Nucleus accumbens (tissue), 56 donors: ENCODE data around the gene ELFN2.
A peak's percentile ranks its signal among the peaks of the same experiment; 100 is the strongest.

Source experiments
- DNase-seq, 56 donors: peaks; one replicate each; lab custom pipeline; 2025; lab: John Stamatoyannopoulos, UW

Gene ELFN2

DNA sequence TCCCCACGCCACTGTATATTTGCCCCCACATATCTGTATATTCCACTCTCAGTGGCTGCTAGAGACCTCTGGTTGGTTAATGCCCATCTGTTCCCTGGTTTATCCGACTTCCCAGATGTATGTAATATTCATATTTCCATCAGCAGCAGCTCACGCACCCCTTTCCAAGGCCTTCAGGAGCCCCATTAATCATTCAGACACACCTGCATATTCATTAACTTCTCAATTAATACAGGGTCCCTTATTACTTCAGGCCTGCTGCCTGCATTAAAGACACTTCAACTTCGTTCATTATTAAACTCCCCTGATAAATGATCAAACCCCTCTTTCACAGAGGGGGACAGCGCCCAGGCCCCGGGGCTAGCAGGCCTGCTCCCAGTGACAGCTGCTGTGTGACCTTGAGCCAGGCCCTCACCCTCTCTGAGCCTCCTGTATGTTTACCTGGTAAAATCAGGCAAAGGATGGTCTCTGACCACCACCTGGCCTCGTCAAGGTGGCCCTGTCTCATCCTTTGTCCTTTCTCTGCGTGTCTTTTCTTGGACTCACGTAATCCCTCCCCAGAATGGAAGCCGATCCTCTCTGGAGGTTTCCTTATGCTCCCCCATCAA is 34.5 kb downstream of the ELFN2 start:
- DNase-seq = no peak

DNA sequence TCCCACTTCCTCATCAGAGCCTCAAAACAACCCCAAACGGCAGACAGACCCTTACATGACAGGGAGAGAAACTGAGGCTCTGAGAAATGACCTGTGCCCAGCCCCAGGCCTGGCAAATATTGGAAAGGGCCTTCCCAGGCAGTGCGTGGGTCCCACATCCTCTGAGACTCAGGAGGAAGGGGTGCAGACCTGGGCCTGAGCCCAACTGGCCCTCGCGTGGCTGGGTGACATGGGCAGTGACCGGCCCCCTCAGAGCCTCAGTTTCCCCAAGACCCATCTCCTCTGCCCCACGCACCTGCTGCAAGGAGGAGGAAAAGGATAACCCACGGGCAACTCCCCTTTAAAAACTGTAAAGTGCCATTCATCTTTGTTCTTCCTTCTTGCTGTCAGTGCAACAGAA is 35.6 kb downstream of the ELFN2 start:
- no peak for DNase-seq

DNA sequence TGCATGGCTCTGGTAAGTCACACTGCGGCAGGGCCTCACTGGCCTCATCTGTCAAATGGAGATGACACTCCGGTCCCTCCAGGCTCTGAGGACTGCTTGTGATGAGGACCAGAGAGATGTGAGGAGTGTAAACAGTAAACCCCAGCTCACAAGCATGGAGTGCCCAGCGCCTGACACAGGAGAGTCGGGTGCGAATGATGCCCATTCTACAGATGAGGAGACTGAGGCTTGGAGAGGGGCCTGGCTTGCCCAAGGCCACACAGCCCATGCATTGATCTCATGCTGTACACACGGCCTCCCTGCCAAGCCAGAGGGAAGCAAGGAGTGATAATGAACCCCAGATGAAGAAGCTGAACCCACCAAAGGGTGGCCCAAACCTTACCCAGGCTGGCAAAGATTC is 37.2 kb downstream of the ELFN2 start:
- DNase-seq = no peak

DNA sequence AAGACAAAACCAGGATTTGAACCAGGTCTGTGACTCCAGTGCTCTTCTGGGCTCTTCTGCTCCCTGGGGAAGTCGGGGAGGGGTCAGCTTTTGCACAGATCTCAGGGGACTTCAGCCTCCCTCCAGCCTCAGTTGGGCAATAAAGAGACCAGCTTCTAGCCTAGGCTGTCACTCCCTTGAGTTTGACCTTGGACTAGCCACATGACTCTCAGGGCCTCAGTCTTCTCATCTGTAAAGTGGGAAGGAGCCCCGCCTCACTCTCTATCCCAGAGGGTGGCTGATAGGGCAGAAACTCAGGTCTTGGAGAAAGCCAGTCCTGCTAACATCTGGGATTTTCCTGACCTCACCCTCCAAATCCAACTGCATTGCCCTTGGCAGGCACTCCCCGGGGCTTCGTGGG is 38.7 kb downstream of the ELFN2 start:
- no peak for DNase-seq

DNA sequence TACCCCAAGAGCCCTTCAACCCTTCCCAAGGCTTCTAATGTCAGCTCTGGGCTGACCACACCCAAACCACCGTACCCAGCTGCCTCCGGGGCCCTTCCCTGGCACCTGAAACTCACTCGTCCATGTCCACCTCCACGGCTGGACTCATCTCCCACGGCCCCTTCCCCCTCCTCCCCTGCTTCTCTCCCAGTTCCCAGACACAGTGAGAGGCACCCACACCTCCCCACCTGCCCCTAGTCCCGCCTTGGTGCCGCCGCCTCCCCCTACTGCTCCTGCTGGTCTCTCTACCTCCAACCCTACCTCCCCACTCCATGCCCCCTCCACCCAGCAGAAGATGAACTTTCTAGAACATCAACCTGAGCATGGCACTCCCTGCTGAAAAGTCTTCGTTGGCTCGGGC is 39.5 kb downstream of the ELFN2 start:
- DNase-seq = no peak

DNA sequence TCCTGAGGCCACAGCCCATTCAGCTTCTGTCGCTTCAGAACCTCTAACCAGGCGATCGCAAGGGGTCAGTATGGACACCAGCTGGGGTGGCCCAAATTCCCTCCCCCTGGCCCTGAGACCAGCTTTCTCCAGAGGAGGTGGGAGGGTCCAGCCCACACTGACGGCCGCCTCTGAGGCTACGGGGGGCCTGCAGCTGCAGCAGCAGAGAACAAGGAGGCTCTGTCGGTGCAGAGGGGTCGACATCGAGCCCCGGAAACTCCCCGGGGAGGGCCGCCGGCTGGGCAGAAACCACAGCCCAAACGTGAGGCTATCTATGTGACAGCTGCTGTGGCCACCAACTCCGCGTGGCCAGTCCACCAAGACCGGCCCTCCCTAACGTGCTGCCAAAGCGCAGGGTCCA is 40.8 kb downstream of the ELFN2 start:
- peak in 6 of 56 donors; percentile 8 to 36 (median 22) for DNase-seq

DNA sequence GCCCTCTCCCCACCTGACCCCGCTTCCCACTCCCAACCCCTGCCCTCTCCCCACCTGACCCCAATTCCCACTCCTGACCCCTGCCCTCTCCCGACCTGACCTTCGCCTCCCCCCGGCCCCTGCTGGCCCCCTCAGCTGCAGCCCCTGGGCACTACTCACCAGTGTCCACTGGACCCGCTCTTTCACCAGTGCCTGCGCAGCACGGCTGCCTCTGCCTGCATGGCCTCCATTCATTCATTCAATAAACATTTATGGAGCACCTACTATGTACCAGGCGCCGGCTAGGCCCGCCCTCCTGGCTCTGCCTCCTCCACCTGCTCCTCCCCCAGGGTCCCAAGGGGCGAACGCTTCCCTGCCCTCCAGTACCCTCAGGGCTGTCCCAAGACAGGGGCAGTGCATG is 42.6 kb downstream of the ELFN2 start:
- no peak for DNase-seq

DNA sequence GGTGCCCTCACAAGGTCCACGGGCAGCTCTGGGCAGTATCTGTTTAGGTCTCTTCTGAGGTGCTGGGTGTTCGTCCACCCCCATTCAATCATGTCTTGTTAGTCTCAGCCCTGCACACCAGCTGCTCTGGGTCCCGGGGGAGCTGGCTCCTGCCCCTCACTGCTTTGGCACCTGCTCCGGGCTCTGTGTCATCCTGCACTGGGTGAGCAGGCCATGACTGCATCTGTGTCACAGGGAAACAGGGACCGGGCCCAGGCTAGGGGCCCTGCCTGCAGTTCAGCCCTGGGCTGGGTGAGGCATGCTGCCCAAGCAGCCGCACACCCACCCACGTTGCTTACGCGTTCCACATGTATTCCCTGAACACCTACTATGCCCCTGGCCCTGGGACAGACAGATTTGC is 43.9 kb downstream of the ELFN2 start:
- DNase-seq = no peak

DNA sequence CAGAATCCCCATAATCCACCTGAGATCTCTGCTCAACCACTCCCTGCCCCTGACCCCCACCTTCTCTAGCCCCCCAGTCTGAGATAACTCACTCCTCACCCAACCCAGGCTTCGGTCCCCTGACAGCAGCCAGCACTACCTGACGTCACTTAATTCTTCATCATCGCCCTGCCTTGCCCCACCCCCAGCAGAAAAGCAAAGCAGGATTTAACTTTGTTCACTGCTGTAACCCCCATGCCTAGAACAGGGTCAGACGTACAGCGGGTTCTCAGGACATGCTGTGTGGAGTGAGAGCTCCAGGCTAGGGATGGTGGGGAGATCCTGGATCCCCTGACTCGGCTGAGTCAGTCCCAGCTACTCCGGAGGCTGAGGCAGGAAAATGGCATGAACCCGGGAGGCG is 45.8 kb downstream of the ELFN2 start:
- DNase-seq = no peak

DNA sequence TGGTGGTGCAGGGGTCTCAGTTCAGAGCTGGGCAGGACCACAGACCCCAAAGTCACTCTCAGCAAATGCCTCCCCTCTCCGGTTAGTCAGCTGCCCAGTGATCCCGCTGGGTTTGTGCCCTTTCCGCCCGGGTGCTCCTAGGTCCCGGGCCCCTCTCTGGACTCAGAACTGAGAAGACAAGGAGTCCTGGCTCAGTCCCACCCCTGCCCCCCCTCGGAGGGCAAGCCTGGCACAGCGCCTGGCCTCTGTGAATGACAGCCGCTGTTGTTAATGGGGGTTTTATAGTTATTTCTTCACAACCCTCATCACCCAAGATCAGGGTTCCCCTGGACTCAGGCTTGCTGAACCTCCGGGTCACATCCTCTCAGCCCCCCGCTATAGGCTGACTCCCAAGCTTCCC is 47.6 kb downstream of the ELFN2 start:
- DNase-seq = peak in 3 of 56 donors; percentile 1 to 39 (median 6)

DNA sequence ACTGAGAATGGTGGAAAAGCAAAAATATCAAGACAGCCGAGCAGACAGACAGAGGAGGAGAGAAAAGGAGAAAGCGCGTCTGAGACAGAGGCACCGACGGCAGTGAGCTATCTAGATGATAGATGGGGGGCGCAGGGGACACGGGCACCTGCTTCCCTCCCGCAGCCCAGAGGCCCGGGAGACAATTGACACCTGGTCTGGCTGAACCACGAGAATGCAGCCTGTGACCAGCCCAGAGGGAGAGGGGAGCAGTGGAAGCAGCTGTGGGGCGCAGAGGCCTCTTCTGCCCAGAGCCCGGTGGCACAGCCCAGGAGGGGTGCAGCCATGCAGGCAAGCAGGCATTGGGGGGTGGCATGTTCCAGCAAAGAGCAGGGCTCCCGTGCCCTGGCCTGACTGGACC is 48.2 kb downstream of the ELFN2 start:
- DNase-seq = no peak

DNA sequence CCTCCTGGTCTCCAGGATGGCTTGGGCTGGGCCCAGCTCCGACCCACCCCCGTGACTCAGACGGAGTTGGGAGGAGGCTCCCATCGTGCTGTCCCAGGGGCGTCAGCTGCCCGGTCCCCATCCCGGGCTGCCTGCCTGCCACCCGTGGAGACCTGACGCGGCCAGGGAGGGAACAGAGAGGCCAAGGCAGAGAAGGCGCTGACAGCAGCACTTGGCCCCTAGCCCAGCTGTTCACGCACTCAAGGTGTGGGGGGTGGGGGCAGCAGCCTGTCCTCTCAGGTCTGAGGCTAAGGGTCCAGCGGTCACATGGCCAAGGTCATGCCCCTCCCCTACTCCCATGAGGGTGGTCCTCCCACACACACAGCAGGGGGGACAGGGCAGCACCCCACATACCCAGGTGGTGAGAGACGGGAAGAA is 48.6 kb downstream of the ELFN2 start:
- DNase-seq = no peak

DNA sequence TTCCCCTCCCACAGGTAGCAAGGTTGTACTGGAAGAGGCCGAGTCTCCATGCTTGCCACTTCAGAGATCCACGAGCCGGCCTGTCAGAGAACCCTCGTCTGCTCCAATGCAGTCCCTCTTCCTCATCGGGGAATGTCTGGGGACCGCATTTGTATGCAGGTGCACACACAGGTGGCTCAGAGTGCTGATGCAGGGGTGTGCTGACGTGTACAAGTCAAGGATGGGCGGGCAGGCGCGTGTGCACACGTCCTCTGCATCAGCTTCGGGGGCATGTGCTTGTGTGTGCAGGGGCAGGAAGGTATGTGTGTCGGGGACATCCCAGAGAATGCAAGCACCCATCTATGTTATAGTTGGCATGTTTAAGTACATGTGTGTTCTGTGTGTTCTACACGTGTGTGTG is 49.4 kb downstream of the ELFN2 start:
- DNase-seq = peak in 27 of 56 donors; percentile 10 to 74 (median 32)

DNA sequence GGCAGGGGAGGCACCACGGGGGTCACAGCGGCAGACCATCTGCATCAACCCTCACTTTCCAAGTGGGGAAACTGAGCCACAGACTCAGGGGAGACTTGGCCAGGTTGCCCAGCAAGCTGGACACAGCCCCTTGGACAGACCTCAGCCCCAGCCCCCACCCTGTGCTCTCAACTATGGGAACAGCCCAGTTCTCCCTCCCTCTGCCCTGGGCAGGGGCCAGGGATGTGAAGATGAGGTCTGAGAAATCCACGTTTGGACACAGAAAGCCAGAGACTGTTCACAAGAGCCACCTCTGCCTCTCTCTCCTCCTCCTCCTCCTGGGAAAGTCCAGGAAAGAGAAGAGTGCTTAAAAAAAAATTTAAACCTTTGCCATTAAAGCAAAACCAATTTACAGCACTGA is 50.1 kb downstream of the ELFN2 start:
- no peak for DNase-seq

DNA sequence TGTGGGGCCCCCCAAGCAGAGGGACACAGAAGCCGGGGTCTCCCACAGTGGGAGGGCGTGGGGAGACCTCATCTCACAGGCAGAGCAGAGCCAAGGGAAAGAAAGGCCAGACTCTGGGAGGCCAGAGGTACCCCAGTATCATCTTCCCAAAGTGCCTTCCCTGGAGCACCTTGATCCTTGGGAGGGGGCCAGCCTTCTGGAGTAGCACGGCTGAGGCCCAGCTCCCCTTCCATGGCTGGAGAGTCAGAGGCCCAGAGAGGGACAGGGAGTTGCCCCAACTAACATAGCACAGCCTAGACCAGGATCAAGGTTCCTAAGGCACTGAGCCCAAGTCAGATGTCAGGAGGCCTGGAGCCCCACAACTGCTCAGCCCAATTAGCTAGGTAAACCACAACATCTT is 50.6 kb downstream of the ELFN2 start:
- DNase-seq = no peak

DNA sequence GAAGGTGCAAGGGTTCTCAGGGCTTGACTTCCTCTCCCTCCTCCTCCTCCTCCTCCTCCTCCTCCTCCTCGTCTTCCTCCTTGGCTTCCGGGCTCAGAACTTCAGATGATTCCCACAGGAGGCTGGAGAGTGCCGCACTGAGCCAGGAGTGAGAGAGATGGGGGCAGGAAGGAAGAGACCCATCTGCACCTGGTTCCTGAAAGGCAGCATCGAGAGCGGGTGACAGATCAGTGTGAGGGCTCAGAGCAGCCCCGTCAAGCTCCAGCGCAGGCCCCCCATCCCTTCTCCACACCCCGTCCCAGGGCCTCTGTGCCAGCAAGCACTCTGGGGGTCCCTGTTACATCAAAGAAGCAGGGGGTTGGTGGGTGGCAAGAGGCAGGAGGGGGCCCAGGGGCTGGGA is 51.5 kb downstream of the ELFN2 start:
- no peak for DNase-seq

DNA sequence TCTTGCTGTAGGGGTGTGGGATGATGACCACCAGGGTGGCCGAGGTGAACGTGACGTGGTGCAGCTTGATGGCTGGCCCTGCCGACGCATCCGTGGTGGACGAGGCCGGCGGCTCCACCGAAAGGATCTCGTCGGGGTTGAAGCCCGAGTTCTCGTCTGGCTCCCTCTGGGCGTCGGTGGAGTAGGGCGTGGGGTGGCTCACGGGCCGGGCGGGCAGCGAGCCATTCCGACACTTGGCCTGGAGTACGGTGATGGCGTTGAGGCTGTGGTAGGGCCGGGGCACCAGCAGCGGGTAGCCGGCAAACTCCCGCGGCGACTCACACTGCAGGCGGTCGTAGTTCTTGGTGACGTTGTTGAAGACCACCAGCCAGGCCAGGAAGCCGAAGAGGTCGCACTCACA is 52.7 kb downstream of the ELFN2 start:
- no peak for DNase-seq

DNA sequence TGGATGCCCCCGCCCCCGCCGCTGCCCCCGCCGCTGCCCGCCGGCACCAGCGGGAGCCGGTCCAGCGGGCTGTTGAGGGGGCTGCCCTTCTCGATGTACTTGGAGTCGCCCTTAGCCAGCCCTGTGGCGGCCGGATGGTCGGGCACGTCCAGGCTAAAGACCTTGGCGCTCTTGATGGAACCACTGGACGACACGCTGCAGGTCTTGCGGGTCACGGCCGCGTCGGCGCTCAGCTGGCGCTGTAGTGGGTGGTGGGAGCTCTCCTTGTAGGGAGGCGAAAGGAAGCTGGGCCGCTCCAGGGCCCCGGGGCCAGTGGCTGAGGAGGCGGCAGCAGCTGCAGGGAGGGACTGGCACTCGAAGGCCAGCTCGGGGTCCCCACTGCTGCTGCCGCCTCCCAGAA is 53.8 kb downstream of the ELFN2 start:
- no peak for DNase-seq

DNA sequence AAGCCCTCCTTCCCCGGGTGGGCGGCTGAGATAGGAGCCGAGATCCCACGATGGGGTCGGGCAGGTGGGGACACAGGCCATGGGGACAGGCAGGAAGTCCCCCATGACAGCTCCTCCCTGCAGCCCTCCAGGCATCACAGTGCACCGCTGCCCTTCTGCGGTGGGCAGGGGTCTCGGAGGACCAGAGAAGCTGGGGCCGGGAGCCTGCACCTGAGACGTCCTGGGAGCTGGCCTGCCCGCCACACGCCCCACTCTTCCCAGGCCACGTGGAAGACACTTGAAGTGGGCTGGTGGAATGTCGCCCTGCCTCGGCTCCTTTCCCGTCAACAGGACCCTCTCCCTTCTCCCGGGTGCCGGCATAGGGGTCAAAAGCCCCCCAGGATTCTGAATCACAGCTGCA is 55.4 kb downstream of the ELFN2 start:
- no peak for DNase-seq

DNA sequence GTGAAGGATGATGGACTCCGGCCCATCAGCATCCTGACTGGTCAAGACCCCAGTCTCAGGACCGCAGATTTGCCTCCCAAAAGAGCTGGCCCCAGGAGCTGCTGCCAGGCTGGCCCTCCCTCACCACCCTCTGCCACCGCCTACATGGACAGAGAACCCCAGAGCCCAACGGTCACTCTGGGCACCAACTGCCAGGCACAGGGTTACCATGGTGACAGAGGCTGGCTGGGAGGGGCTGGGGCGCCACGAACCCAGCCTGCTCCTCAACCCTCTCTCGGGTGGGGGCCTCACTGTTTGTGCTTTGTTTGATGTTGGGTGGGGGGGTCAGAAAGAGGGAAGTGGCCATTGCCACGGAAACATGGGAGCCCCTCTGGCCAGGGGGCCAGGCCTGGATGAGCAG is 55.8 kb downstream of the ELFN2 start:
- DNase-seq = no peak

DNA sequence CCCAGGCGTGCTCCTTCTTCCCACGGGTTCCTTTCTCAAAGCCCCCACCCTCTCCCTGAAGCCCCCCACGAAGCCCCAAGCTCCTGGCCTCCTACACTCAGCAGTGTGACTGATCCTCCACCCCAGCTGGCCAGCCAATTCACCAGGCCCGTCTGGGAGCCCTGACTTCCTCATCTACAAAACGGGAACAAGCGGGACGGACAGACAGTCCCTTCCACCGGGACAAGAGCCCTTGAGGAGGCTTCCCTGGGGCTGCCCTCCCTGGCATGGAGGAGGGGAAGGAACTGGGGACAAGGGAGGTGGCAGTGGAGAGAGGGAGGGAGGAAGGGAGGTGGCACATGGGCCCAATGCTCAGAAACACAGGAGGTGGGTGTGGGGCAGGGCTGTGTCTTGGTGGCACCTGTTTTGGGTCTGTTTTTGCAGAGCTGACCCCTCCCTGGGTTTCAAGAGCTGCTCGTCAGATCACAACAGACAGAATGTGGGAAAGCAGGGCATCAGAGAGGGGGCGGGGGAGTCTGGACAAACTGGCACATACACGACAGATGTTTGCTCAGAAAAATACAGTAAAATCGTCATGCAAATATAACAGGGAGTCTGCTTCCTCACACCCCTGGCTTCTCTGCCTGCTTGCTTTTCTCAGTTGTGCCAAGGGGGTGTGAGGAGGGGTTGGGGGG is 56.8 kb downstream of the ELFN2 start:
- DNase-seq = no peak

DNA sequence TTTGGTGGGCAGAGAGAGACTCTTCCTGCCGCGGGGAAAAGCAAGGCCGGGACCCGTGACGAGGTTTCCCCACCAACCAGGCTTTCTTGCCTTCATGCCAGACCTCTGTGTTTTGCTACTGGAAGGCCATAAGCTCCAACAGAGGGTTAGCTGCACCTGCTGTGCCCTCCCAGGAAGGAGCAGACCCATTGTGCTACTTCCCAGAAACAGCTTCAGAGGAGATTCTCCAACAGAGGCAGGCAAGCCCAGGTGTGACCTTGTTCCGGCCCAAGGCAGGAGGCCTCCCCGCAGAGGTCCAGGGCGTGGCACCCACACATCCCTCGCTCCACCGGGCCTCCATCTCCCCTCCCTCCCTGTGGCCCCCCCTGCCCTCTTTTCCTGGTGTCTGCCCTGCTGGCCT is 57.8 kb downstream of the ELFN2 start:
- DNase-seq = no peak

DNA sequence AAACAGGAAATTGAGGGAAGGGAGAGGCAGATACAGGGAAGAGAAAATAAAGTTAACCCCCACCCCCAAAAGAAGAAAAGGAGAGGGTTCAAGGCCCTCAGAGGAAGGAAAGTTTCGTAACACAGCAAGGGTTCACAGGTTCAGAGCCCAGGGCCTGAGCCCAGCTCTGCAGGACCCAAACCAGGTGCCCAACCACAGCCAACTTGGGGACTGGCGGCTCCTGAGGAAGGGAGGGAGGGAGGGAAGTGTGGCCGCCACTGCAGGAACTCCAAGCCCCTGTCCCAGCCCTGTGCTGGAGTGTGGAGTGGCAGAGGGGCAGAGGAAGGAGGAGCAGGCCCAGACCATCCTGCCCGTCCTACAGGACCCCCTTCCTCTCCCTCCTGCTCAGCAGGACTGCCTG is 59.2 kb downstream of the ELFN2 start:
- no peak for DNase-seq
